HG03280 (cell line): ENCODE data around the gene BSN.
"Not testable (repeated sequence)": the region's sequence is repeated elsewhere in the genome, so short reads cannot be mapped to it uniquely, and the experiment has no call there.

Source experiments
- ATAC-seq: cut with Tn5 transposase; IDR thresholded peaks from one replicate; pipeline ENCODE4 v1.9.1; 2021; ENCODE audit warnings: mild to moderate bottlenecking, moderate library complexity; ENCODE audit not compliant: unreplicated experiment

The BSN gene

GRCh38 chr3:49689046-49689907 lies 135.0 kb downstream of the BSN start, which contains the start of the genes MST1 and RNF123:
Gene MST1 (minus strand): TSS chr3:49689474. CDS start chr3:49688691, 783 bp downstream.
Gene RNF123 (plus strand): TSS chr3:49689557. CDS start chr3:49691166, 1,609 bp downstream.
- peak; percentile 66 for ATAC-seq

DNA sequence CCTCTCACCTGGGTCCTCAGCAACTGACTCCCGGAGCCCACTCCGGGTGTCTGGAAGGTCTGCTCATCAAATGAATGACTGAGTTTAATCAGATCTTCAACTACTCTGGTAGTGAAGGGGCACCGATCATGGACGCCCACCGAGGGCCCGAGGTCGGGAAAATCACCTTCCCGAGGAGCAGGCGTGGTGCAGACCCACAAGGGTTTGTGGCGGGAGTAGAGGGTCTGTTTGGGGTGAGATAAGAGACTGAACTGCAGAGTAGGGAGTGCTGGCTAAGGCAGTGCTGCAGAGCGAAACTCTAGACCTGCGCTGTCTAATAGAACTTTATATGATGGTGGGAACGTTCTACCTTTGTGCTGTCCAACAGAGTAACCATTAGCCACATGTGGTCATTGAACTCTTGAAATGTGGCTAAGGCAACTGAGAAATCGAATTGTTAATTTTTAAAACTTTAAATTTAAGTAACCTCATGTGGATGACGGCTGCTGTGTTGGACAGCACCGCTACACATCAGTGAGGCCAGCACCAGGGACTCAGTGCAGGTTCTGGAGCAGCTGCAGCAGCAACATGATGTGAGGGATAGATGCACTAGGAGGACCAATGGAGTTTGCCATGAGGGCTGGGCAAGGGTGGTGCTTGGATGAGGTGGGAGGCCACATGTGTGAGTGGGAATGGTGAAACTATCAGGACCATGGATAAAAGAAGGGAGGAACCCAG lies 135.8 kb downstream of the BSN start:
- not testable (repeated sequence) for ATAC-seq

GRCh38 chr3:49690856-49691255 lies 136.6 kb downstream of the BSN start:
- ATAC-seq, result not testable (repeated sequence)

DNA sequence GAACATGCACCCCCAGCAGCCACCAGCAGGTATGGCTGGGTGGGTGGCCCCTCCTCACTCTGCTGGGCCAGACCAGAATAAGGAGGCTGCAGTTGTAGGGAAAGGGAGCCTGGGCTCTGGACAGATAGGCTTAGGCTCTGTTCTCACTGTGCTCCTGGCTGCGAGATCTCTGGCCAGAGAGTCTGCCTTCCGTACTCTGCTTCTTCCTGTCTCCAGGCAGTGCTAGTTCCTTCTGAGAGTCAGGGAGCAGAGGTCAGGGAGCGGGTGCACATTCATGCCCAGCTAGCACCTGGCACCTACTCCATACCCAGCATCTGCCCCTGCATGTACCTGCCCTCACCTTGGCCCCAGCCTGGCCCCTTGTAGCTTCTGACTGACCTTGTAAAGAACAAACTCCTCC lies 137.2 kb downstream of the BSN start:
- not testable (repeated sequence) for ATAC-seq

DNA sequence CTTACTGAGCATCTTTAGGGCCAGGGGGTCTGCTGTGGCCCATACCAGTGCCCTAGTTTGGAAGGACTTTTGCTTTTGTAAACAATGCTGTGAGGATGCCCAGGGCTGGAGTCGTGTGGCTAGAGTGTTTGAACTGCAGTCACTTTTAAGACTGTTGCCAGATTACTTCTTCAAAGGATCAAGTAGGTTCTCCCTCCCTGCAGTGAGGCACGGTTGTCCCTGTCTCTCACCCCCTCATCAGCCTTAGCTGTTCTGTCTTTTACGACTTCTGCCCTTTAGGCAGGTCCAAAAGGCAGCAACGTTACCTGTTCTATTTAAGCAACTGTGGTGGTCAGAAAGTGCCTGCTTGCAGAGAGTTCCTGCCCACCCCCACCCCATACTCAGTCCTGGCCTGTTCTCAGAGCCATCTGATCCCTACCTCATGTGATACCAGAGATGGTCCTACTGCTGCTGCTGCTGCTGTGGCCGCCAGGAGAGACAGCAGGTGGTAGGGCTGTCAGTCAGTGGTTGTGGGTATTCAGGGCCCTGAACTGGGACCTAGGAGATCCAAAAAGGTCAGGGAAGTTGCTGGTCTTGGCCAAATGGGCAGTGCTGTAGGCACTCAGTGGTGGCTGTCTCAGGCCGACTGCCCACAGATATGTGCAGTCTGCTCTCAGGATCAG lies 140.3 kb downstream of the BSN start:
- ATAC-seq, result not testable (repeated sequence)

DNA sequence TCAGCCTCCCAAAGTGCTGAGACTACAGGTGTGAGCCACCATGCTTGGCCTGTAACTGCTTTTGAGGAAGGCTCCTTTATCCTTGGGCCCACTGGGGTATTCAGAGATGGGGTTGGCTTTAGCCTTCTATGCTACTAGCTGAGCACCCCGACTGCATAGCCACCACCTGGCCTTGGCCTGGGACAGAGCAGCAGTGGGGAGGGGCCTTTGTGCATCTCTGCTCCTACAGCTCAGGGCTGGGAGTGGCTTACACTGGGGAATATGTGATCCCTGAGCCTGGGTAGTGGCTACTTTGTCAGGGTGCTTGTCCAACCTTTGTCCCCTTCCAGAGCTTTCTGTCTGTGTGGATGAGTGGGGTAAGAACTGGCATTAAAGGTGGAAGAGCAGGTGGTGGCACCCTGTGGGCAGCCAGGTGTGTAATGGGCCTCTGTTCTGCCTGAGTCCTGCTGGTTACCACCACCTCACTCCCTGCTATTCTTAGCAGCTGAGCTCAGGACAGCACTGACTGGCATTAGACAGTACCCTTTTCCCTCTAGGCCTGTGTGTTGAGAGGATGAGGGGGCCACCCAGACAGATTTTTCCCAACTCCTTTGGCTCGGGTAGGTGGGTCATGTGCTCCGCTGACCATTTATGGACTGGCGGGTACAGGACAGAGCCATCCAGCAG lies 141.2 kb downstream of the BSN start:
- not testable (repeated sequence) for ATAC-seq

DNA sequence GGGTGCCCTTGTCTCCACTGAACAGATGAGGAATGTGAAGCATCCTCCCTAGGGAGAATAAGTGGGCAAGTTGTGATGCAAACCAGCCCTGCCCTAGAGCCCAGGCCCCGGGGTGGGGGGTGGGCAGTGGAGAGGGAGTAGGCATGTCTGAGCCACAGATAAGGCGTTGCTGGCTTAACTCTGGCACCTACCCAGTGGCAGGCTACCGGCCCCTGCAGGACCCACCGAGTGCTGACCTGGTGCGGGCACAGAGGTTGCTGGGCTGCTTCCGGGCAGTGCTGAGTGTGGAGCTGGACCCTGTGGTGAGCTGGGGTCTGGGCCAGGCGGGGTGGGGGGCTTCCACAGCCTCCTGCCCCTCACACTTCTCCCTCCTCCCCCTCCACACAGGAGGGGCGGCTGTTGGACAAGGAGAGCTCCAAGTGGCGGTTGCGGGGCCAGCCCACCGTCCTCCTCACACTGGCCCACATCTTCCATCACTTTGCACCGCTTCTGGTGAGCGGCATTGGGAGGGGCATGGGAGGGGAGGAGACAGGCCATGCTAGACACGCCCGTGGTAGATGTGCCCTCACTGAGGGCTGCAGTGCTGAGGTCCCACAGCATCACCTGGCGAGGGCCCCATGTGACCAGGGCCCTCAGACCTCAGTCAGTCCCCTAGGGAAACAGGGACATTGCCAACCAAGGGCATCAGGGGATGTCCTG lies 145.2 kb downstream of the BSN start:
- ATAC-seq, result no peak

- no peak for ATAC-seq
Observed at GRCh38 chr3:49700014-49700413, 145.7 kb downstream of the BSN start.

DNA sequence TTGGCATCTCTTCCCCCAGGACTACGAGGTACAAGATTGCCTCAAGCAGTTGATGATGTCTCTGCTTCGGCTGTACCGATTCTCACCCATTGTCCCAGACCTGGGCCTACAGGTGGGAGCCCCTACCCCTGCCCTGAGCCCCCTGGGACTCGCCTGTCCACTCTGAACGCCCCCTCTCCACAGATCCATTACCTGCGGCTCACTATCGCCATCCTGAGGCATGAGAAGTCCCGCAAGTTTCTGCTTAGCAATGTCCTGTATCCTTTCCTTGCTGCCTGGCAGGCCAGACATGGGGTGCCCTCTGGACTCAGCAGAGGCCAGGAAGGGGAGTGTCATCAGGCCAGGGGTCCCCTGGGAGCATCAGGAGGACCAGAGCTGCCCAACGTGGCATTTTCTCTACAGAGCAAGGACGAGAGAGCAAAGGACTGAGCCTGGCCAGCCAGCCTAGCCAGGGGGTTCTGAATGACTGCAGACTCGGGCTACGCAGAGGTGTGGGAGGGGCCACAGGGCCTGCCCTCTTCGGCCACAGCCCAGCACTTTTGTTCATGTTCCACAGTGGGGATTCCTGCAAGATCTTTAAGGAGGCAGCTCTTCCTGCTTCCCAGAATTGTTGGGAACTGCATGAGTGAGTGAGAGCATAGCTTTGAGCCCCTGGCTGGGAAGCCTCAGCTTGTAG lies 146.3 kb downstream of the BSN start:
- ATAC-seq, result no peak

GRCh38 chr3:49701388-49702077 lies 147.3 kb downstream of the BSN start:
- ATAC-seq, result no peak

DNA sequence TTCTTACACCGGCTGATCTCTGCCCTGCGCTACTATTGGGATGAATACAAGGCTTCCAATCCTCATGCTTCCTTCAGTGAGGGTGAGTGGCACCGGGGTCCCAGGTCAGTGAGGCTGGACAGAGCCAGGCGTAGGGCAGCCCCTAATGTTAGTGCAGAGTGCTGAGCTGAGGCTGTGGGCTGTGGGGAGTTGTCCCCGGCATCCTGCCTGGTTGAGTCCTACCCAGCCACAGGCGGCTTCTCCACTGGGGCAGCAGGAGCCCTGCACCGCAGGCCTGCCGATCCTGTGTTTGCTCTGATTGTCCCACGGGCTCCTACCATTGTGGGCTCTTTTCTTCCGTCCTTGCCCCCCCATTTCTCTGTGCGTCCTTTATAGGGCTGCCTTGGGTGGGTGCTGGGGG lies 148.4 kb downstream of the BSN start:
- no peak for ATAC-seq

DNA sequence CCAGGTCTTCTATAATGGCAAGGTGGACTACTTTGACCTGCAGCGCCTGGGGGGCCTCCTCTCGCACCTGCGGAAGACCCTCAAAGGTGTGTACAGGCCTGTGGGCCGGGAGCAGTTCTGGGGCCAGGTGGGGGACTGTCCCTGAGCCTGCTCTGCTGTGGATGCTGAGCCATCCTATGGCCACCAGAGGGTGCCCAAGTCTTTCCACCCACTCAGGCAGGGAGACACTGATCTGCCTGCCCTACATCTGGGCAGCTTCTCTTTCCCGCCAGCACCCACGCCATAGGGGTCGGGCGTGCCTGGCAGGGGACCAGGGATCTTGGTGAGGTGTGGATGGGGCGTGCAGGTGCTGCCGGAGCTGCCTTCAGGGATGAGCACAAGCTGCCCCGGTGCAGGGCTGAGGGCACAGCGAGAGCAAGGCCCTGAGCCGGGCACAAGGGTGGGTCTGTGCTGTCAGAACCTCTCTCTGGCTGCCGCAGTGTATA lies 149.2 kb downstream of the BSN start:
- peak; percentile 69 for ATAC-seq

DNA sequence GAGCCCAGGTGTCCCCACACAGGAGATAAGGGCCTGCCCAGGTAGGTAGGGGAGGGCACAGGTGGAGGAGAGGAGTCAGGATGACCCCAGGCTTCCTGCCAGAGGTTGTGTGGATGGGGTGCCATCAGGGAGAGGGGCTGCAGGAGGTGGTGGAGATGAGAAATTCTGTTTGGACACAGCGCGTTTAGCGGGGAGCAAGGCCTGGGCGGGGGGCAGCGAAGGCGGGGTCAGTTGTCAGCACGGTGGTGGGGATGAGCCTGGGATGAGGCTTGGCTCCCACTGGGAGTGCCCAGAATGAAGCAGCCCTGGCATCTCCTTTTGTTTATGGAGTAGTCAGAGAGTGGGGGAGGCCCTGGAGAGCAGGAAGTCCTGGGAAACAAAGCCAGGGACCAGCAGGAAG lies 149.7 kb downstream of the BSN start:
- ATAC-seq, result no peak

GRCh38 chr3:49704629-49705028 lies 150.4 kb downstream of the BSN start:
- ATAC-seq, result no peak

DNA sequence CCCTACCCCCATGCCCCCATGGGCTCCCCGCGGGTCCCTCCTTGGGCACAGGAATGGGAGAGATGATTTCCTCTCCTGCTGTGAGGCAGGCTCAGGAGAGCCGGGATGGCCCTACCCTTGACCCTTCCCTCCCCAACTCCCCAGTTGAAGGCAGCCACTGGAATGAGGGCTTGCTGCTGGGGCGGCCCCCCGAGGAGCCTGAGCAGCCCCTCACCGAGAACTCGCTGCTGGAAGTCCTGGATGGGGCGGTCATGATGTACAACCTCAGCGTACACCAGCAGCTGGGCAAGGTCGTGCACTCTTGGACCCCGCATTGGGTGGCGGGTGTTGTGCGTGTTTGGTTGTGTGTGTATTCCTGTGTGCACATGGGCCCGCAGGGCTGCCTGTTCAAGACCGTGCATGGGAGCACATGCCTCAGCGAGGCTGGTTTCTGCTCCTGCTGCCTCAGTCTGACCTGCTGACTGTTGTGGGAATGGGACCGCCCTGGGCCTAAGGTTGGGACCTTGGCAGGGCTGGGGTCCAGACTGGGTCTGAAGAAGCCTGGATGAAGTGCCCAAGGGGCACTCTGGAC lies 151.2 kb downstream of the BSN start:
- no peak for ATAC-seq

DNA sequence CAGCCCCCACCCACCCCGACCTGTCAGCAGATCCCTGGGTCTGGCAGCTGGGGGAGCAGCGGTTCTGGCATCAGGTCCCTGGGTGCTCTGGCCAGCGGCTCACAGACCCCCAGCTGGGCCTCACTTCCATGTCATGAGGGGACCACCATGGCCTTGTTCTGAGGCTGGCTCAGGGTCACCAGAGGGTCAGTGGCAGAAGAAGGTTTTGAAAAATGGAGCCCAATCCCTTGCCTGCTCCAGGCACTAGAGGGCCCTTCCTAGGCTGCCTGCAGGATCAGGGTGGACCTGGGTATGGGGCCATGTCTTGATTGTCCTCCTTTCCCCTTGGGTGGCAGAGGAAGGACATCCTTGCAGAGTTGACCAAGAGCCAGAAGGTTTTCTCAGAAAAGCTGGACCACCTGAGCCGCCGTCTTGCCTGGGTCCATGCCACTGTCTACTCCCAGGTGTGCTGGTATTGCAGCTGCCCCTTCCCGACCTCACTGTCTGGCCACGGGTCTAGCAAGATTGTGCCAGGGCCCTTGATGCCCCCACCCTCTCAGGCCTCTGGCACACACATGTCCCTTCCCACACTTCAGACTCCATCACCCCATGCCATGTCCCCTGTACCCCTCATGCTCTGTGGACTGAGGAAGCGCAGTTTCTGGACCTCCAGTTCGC lies 152.3 kb downstream of the BSN start:
- ATAC-seq, result no peak

GRCh38 chr3:49707113-49707480 lies 152.8 kb downstream of the BSN start:
- no peak for ATAC-seq

DNA sequence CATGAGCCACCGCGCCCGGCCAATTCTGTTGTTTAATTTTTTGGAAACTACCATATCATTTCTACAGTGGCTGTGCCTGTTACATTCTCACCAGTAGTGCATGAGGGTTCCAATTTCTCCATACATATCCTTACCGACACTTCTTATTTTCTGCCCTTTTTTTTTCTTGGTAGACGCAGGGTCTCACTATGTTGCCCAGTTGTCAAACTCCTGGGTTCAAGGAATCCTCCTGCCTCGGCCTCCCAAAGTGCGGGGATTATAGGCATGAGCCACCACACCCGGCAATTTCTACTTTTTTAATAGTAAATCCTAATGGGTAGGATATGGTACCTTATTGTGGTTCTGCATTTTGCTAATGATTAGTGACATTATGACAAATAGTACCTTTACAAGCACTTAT lies 155.6 kb downstream of the BSN start:
- ATAC-seq, result no peak
